CD14-positive monocyte (primary cell): ENCODE measurements around the gene HSF2BP. TPM values are rescaled to one million over a fixed set of nuclear protein-coding genes. Genes with fewer than 3 reads are reported as not detected.

ENCODE experiments used
- DNase-seq, 3 donors: peaks; one replicate each; pipeline ENCODE4 v3.0.0-alpha.2; 2011 to 2022
- H2AFZ ChIP-seq: 2 replicates; pipeline ENCODE4 v1.6.0; 2012; ENCODE audit warnings: mild to moderate bottlenecking, low read depth, low read length, inconsistent platforms; ENCODE audit not compliant: insufficient read depth, poor library complexity, severe bottlenecking
- H3K27ac ChIP-seq, 2 donors: 1 replicate in 1 of 2; 2 replicates in 1 of 2; pipeline ENCODE4 v1.5.1; 2012 to 2013; ENCODE audit warnings: low read length in 2 of 2, control low read depth in 1 of 2, inconsistent platforms in 1 of 2, low read depth in 1 of 2, mild to moderate bottlenecking in 1 of 2
- H3K27me3 ChIP-seq, 2 donors: one replicate each; pipeline versions ENCODE4 v1.6.0 to v1.6.1; 2011 to 2013; ENCODE audit warnings: low read length in 2 of 2; ENCODE audit not compliant: control insufficient read depth in 2 of 2, insufficient read depth in 2 of 2
- H3K36me3 ChIP-seq, 2 donors: replicated peaks in 1 of 2; 1 replicate in 1 of 2; 2 replicates in 1 of 2; pipeline versions ENCODE4 v1.5.1 to v1.6.1; 2012 to 2013; ENCODE audit warnings: low read length in 2 of 2, control low read depth in 1 of 2, inconsistent platforms in 1 of 2, mild to moderate bottlenecking in 1 of 2; ENCODE audit not compliant: insufficient read depth in 2 of 2, control insufficient read depth in 1 of 2
- H3K4me1 ChIP-seq, 2 donors: 1 replicate in 1 of 2; 2 replicates in 1 of 2; pipeline versions ENCODE4 v1.5.1 to v1.6.1; 2012 to 2013; ENCODE audit warnings: low read length in 2 of 2, control low read depth in 1 of 2, inconsistent platforms in 1 of 2, mild to moderate bottlenecking in 1 of 2, moderate library complexity in 1 of 2; ENCODE audit not compliant: insufficient read depth in 2 of 2, control insufficient read depth in 1 of 2
- H3K4me2 ChIP-seq: replicated peaks from 2 replicates; pipeline ENCODE3; 2012; ENCODE audit warnings: low read length, moderate library complexity, mild to moderate bottlenecking; ENCODE audit not compliant: poor library complexity, severe bottlenecking; ENCODE audit errors: extremely low read depth
- H3K4me3 ChIP-seq, 3 experiments: fragments of 200-600 bp in 1 of 3; sonication (generic) in 1 of 3; replicated peaks in 1 of 3; 1 replicate in 2 of 3; 2 replicates in 1 of 3; pipeline ENCODE4 v1.5.1; 2011 to 2013; ENCODE audit warnings: low read length in 3 of 3, mild to moderate bottlenecking in 3 of 3, control low read depth in 2 of 3, low read depth in 2 of 3, inconsistent platforms in 1 of 3, moderate library complexity in 1 of 3
- H3K79me2 ChIP-seq: 2 replicates; pipeline ENCODE4 v1.6.0; 2012; ENCODE audit warnings: mild to moderate bottlenecking, control low read depth, inconsistent platforms, low read length, moderate library complexity; ENCODE audit not compliant: insufficient read depth
- H3K9ac ChIP-seq: 2 replicates; pipeline ENCODE4 v1.6.0; 2017; ENCODE audit warnings: low read length, mild to moderate bottlenecking; ENCODE audit not compliant: insufficient read depth, poor library complexity, severe bottlenecking
- H3K9me3 ChIP-seq, 2 donors: replicated peaks in 1 of 2; 1 replicate in 1 of 2; 2 replicates in 1 of 2; pipeline versions ENCODE4 v1.5.1 to v1.6.1; 2012 to 2013; ENCODE audit warnings: low read length in 2 of 2, control low read depth in 1 of 2; ENCODE audit not compliant: control insufficient read depth in 1 of 2, insufficient read depth in 1 of 2
- H4K20me1 ChIP-seq: 2 replicates; pipeline ENCODE4 v1.6.0; 2012; ENCODE audit warnings: mild to moderate bottlenecking, low read length, control low read depth, moderate library complexity; ENCODE audit not compliant: insufficient read depth
- H3K27ac Mint-ChIP-seq, 7 donors: one replicate each; pipeline ENCODE4 v1.8.0; 2020; ENCODE audit warnings: mild to moderate bottlenecking in 7 of 7, mixed read lengths in 7 of 7, moderate library complexity in 6 of 7, inconsistent platforms in 2 of 7
- H3K27me3 Mint-ChIP-seq, 3 donors: one replicate each; pipeline ENCODE4 v1.8.0; 2021 to 2022; ENCODE audit warnings: low read depth in 3 of 3, mild to moderate bottlenecking in 3 of 3, mixed read lengths in 3 of 3, moderate library complexity in 3 of 3, inconsistent platforms in 1 of 3
- H3K36me3 Mint-ChIP-seq, 2 donors: one replicate each; pipeline ENCODE4 v1.8.0; 2020; ENCODE audit warnings: mixed read lengths in 2 of 2, inconsistent platforms in 1 of 2, mild to moderate bottlenecking in 1 of 2
- H3K4me1 Mint-ChIP-seq: one replicate; pipeline ENCODE4 v1.8.0; 2020; ENCODE audit warnings: mild to moderate bottlenecking, mixed read lengths
- H3K4me3 Mint-ChIP-seq, 2 donors: one replicate each; pipeline ENCODE4 v1.8.0; 2020; ENCODE audit warnings: mild to moderate bottlenecking in 2 of 2, mixed read lengths in 2 of 2, moderate library complexity in 1 of 2
- H3K9me3 Mint-ChIP-seq, 7 donors: one replicate each; pipeline ENCODE4 v1.8.0; 2020 to 2022; ENCODE audit warnings: mixed read lengths in 7 of 7, mild to moderate bottlenecking in 6 of 7, moderate library complexity in 6 of 7, inconsistent platforms in 2 of 7
- CTCF ChIP-seq: fragments of 200-600 bp; IDR thresholded peaks from one replicate; pipeline ENCODE4 v1.8.0; 2022; ENCODE audit warnings: antibody characterized with exemption, mild to moderate bottlenecking
- WGBS: methylation state at CpG from one replicate; pipeline ENCODE4 v1.1.5; 2013; ENCODE audit warnings: missing lambda C conversion rate; ENCODE audit not compliant: insufficient coverage; 5-methylcytosine and 5-hydroxymethylcytosine counted together
- intact Hi-C, 2 donors: fragments of 100-400 bp; cut with micrococcal nuclease; formaldehyde crosslinking; loops; one replicate each; pipeline versions ENCODE4 v1.15.0 to v1.15.1; 2023
- polyA plus RNA-seq, 3 donors: library from polyadenylated mRNA; depleted of rRNA in 1 of 3; unstranded in 2 of 3; stranded (reverse) in 1 of 3; fragments of 300-500 nt in 2 of 3; fragments of >200 nt in 1 of 3; fragmentation: Illumina TruSeq in 2 of 3; gene quantifications; 1 replicate in 2 of 3; 2 replicates in 1 of 3; pipeline ENCODE4 v1.2.3, GENCODE V29; 2012 to 2021

Gene HSF2BP
- polyA plus RNA-seq, 3 donors, result 0.20 TPM; not detected in 2

DNA sequence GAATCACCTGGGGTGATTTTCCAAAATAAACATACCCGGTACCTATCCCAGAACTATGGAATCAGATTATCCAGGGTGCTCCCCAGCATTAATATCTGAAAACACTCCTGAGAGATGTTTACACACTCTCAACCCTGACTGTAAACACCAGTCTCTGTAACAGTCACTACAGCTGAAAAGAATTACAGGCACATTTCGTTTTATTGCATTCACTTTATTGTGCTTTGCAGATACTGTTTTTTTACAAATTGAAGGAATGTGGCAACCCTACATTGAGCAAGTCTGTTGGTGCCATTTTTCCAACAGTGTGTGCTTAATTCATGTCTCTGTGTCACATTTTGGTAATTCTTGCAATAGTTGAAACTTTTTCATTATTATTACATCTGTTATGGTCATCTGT, 31.8 kb downstream of the HSF2BP start:
- Mint-ChIP-seq H3K4me3 (no peak overlapping the region), H3K27ac (no peak overlapping the region), H3K9me3 (peaks cover 0 to 8% (median 3%) of the 10 kb centered on the region in 7 donors), H3K27me3 (peaks cover 2 to 4% (median 3%) of the 10 kb centered on the region in 3 donors), H3K4me1 (no peaks in the 10 kb centered on the region), H3K36me3 (no peaks in the 10 kb centered on the region)
- DNase-seq, result no peak
- Histone ChIP-seq H3K27ac (no peak overlapping the region), H3K9ac (no peak overlapping the region), H3K9me3 (peaks cover 0 to 5% of the 10 kb centered on the region in 2 donors), H2AFZ (no peak overlapping the region), H3K36me3 (no peaks in the 10 kb centered on the region), H3K4me3 (no peak overlapping the region), H3K79me2 (no peaks in the 10 kb centered on the region), H4K20me1 (no peaks in the 10 kb centered on the region), H3K4me2 (no peak overlapping the region), H3K4me1 (no peaks in the 10 kb centered on the region), H3K27me3 (no peaks in the 10 kb centered on the region)
- intact Hi-C loops, result loop anchor here in 1 of 2 donors (10.0 kb wide), 1 partner anchor 303 kb away; no protein-coding TSS in a partner anchor
- no peak for TF ChIP-seq CTCF
- 100% methylated on average over 2 of the region's 2 CpGs for WGBS

- Histone ChIP-seq H3K27ac (no peak overlapping the region), H4K20me1 (no peaks in the 10 kb centered on the region), H3K4me3 (no peak overlapping the region), H3K9ac (no peak overlapping the region), H3K9me3 (peaks cover 0 to 5% of the 10 kb centered on the region in 2 donors), H2AFZ (no peak overlapping the region), H3K4me1 (no peaks in the 10 kb centered on the region), H3K79me2 (no peaks in the 10 kb centered on the region), H3K27me3 (no peaks in the 10 kb centered on the region), H3K36me3 (no peaks in the 10 kb centered on the region), H3K4me2 (no peak overlapping the region)
- no peak overlapping the region for H3K27ac Mint-ChIP-seq
- intact Hi-C loops, result loop anchor here in 1 of 2 donors (10.0 kb wide), 1 partner anchor 302 kb away; no protein-coding TSS in a partner anchor
- H3K9me3 Mint-ChIP-seq, result peaks cover 0 to 10% (median 4%) of the 10 kb centered on the region in 7 donors
- H3K36me3 Mint-ChIP-seq, result no peaks in the 10 kb centered on the region
- no peaks in the 10 kb centered on the region for H3K4me1 Mint-ChIP-seq
- TF ChIP-seq CTCF, result no peak
- 79% methylated on average over 2 of the region's 3 CpGs for WGBS
- DNase-seq, result no peak
- no peak overlapping the region for H3K4me3 Mint-ChIP-seq
- H3K27me3 Mint-ChIP-seq, result peaks cover 3 to 4% (median 3%) of the 10 kb centered on the region in 3 donors
Observed at GRCh38 chr21:43626390-43626789, 32.9 kb downstream of the HSF2BP start.
